ENCODE results near the gene MYO6. TPM values are rescaled to one million over a fixed set of nuclear protein-coding genes. Genes with fewer than 3 reads are reported as not detected.
A peak's percentile ranks its signal among the peaks of the same experiment; 100 is the strongest.

MYO6 gene
- total RNA-seq, 1 experiment from 2014 or later, result 122 TPM

- DNase-seq, result peak; percentile 8
- Mint-ChIP-seq H3K27ac (ENCODE audit: unreplicated experiment) (peak overlapping the region; percentile 40), H3K27me3 (ENCODE audit: unreplicated experiment) (no peaks in the 10 kb centered on the region), H3K4me3 (ENCODE audit: low read depth, unreplicated experiment) (peak overlapping the region; percentile 24), H3K36me3 (ENCODE audit: insufficient read depth, unreplicated experiment) (peaks cover 20% of the 10 kb centered on the region), H3K9me3 (ENCODE audit: low read depth, unreplicated experiment) (no peaks in the 10 kb centered on the region), H3K4me1 (ENCODE audit: low read depth, unreplicated experiment) (peaks cover 33% of the 10 kb centered on the region)
- CTCF ChIA-PET, result interaction anchor here (1.0 kb wide), 1 partner anchor 26 kb away, joined by 3 read pairs; no protein-coding TSS in a partner anchor
- no peak for TF ChIP-seq CTCF (IDR thresholded peaks at IDR 0.05; ENCODE audit: unreplicated experiment)
- intact Hi-C loops (cut with micrococcal nuclease; ENCODE audit: unreplicated experiment), result loop anchor here (2.0 to 10.0 kb wide), 2 partner anchors 97 to 195 kb away; no protein-coding TSS in a partner anchor
- no TSS peak for BruUV-seq (replicated peaks)
Observed at GRCh38 chr6:75849329-75850025, 100.4 kb downstream of the MYO6 start.

- DNase-seq, result peak; percentile 9
- H3K9me3 Mint-ChIP-seq (ENCODE audit: low read depth, unreplicated experiment), result no peaks in the 10 kb centered on the region
- peak overlapping the region; percentile 40 for H3K27ac Mint-ChIP-seq (ENCODE audit: unreplicated experiment)
- peaks cover 33% of the 10 kb centered on the region for H3K4me1 Mint-ChIP-seq (ENCODE audit: low read depth, unreplicated experiment)
- TF ChIP-seq CTCF (IDR thresholded peaks at IDR 0.05; ENCODE audit: unreplicated experiment), result no peak
- peaks cover 21% of the 10 kb centered on the region for H3K36me3 Mint-ChIP-seq (ENCODE audit: insufficient read depth, unreplicated experiment)
- CTCF ChIA-PET, result no interaction called here
- peak overlapping the region; percentile 24 for H3K4me3 Mint-ChIP-seq (ENCODE audit: low read depth, unreplicated experiment)
- no TSS peak for BruUV-seq (replicated peaks)
- no peaks in the 10 kb centered on the region for H3K27me3 Mint-ChIP-seq (ENCODE audit: unreplicated experiment)
- intact Hi-C loops (cut with micrococcal nuclease; ENCODE audit: unreplicated experiment), result loop anchor here (10.0 kb wide), 1 partner anchor 195 kb away; no protein-coding TSS in a partner anchor
Observed at GRCh38 chr6:75850026-75850833, 101.2 kb downstream of the MYO6 start.

- H3K9me3 Mint-ChIP-seq (ENCODE audit: low read depth, unreplicated experiment), result no peaks in the 10 kb centered on the region
- H3K27me3 Mint-ChIP-seq (ENCODE audit: unreplicated experiment), result no peaks in the 10 kb centered on the region
- CTCF ChIA-PET, result no interaction called here
- H3K4me3 Mint-ChIP-seq (ENCODE audit: low read depth, unreplicated experiment), result no peak overlapping the region
- peaks cover 21% of the 10 kb centered on the region for H3K36me3 Mint-ChIP-seq (ENCODE audit: insufficient read depth, unreplicated experiment)
- no peak for DNase-seq
- intact Hi-C loops (cut with micrococcal nuclease; ENCODE audit: unreplicated experiment), result loop anchor here (10.0 kb wide), 1 partner anchor 198 kb away; no protein-coding TSS in a partner anchor
- H3K27ac Mint-ChIP-seq (ENCODE audit: unreplicated experiment), result peak overlapping the region; percentile 45
- H3K4me1 Mint-ChIP-seq (ENCODE audit: low read depth, unreplicated experiment), result peaks cover 33% of the 10 kb centered on the region
- BruUV-seq (replicated peaks), result no TSS peak
- no peak for TF ChIP-seq CTCF (IDR thresholded peaks at IDR 0.05; ENCODE audit: unreplicated experiment)
Observed at GRCh38 chr6:75852721-75853120, 103.7 kb downstream of the MYO6 start.

GRCh38 chr6:75853806-75854205, 104.8 kb downstream of the MYO6 start:
- Mint-ChIP-seq H3K27me3 (ENCODE audit: unreplicated experiment) (no peaks in the 10 kb centered on the region), H3K9me3 (ENCODE audit: low read depth, unreplicated experiment) (no peaks in the 10 kb centered on the region), H3K27ac (ENCODE audit: unreplicated experiment) (no peak overlapping the region), H3K4me1 (ENCODE audit: low read depth, unreplicated experiment) (peaks cover 33% of the 10 kb centered on the region), H3K36me3 (ENCODE audit: insufficient read depth, unreplicated experiment) (peaks cover 21% of the 10 kb centered on the region), H3K4me3 (ENCODE audit: low read depth, unreplicated experiment) (no peak overlapping the region)
- CTCF ChIA-PET, result no interaction called here
- TF ChIP-seq CTCF (IDR thresholded peaks at IDR 0.05; ENCODE audit: unreplicated experiment), result no peak
- no TSS peak for BruUV-seq (replicated peaks)
- no peak for DNase-seq
- intact Hi-C loops (cut with micrococcal nuclease; ENCODE audit: unreplicated experiment), result loop anchor here (10.0 kb wide), 1 partner anchor 199 kb away; no protein-coding TSS in a partner anchor

Measured in Calu3 (cell line).